Testis (tissue), 3 donors: ENCODE measurements around the gene IFNL3. TPM values are rescaled to one million over a fixed set of nuclear protein-coding genes. Genes with fewer than 3 reads are reported as not detected.

Experiments used
- DNase-seq: peaks from one replicate; pipeline ENCODE4 v3.0.0-alpha.2; 2019
- H3K27ac ChIP-seq, 2 donors: fragments of 200-600 bp; sonication (generic); one replicate each; pipeline ENCODE4 v1.5.1; 2019
- H3K27me3 ChIP-seq: fragments of 200-600 bp; sonication (generic); one replicate; pipeline ENCODE4 v1.5.1; 2019
- H3K36me3 ChIP-seq: fragments of 200-600 bp; sonication (generic); one replicate; pipeline ENCODE4 v1.5.1; 2017; ENCODE audit warnings: low read depth; ENCODE audit errors: missing control alignments
- H3K4me1 ChIP-seq: fragments of 200-600 bp; sonication (generic); one replicate; pipeline ENCODE4 v1.5.1; 2019
- H3K4me3 ChIP-seq, 2 donors: fragments of 200-600 bp; sonication (generic); one replicate each; pipeline ENCODE4 v1.5.1; 2017 to 2019
- H3K9me3 ChIP-seq: fragments of 200-600 bp; sonication (generic); one replicate; pipeline ENCODE4 v1.5.1; 2017
- POLR2A ChIP-seq: fragments of 450-650 bp; IDR thresholded peaks from one replicate; pipeline ENCODE4 v1.6.1; 2017; ENCODE audit warnings: antibody characterized with exemption, mild to moderate bottlenecking, moderate library complexity
- WGBS, 2 donors: methylation state at CpG; one replicate each; pipeline ENCODE4 v1.1.5; 2018; 5-methylcytosine and 5-hydroxymethylcytosine counted together
- intact Hi-C: fragments of 100-400 bp; cut with DNase I; formaldehyde crosslinking; loops from one replicate; pipeline ENCODE4 v1.15.1; 2023; ENCODE audit warnings: low total_unique reads
- polyA plus RNA-seq: library from polyadenylated mRNA; stranded (reverse); fragments of 350-450 nt; fragmentation: Illumina TruSeq; extraction: RNeasy Lipid Tissue Mini Kit (QIAGEN cat#74804); gene quantifications from one replicate; pipeline ENCODE4 v1.2.3, GENCODE V29; 2014; ENCODE audit warnings: low read depth, low replicate concordance; ENCODE audit not compliant: insufficient read depth
- total RNA-seq, 2 donors: library from RNA; depleted of rRNA; stranded (reverse); fragments of >200 nt; gene quantifications; one replicate each; pipeline ENCODE4 v1.2.3, GENCODE V29; 2016
- TF ChIP-seq, protein P1 (sequence below), 3 experiments: fragments of 450-650 bp in 2 of 3; fragments of 200-600 bp in 1 of 3; sonication (generic) in 1 of 3; IDR thresholded peaks; one replicate each; pipeline ENCODE4 v1.5.1; 2016 to 2019; ENCODE audit warnings: antibody characterized with exemption in 3 of 3, mild to moderate bottlenecking in 2 of 3, moderate library complexity in 1 of 3

The IFNL3 gene
- total and polyA plus RNA-seq, 3 donors from 2014 or later: not detected

GRCh38 chr19:39209196-39209595, 35.6 kb downstream of the IFNL3 start:
- intact Hi-C loops: no loop called here
- H3K27ac ChIP-seq: no peak overlapping the region
- H3K4me3 ChIP-seq: no peak overlapping the region
- TF ChIP-seq POLR2A: no peak
- TF ChIP-seq, protein P1, sequence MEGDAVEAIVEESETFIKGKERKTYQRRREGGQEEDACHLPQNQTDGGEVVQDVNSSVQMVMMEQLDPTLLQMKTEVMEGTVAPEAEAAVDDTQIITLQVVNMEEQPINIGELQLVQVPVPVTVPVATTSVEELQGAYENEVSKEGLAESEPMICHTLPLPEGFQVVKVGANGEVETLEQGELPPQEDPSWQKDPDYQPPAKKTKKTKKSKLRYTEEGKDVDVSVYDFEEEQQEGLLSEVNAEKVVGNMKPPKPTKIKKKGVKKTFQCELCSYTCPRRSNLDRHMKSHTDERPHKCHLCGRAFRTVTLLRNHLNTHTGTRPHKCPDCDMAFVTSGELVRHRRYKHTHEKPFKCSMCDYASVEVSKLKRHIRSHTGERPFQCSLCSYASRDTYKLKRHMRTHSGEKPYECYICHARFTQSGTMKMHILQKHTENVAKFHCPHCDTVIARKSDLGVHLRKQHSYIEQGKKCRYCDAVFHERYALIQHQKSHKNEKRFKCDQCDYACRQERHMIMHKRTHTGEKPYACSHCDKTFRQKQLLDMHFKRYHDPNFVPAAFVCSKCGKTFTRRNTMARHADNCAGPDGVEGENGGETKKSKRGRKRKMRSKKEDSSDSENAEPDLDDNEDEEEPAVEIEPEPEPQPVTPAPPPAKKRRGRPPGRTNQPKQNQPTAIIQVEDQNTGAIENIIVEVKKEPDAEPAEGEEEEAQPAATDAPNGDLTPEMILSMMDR (IDR thresholded peaks at IDR 0.05): no peak
- DNase-seq: no peak
- no peaks in the 10 kb centered on the region for H3K36me3 ChIP-seq
- 78 to 83% methylated on average over 7 of the region's 7 CpGs for WGBS, 2 donors
- no peaks in the 10 kb centered on the region for H3K4me1 ChIP-seq
- H3K9me3 ChIP-seq: no peaks in the 10 kb centered on the region
- no peaks in the 10 kb centered on the region for H3K27me3 ChIP-seq

DNA sequence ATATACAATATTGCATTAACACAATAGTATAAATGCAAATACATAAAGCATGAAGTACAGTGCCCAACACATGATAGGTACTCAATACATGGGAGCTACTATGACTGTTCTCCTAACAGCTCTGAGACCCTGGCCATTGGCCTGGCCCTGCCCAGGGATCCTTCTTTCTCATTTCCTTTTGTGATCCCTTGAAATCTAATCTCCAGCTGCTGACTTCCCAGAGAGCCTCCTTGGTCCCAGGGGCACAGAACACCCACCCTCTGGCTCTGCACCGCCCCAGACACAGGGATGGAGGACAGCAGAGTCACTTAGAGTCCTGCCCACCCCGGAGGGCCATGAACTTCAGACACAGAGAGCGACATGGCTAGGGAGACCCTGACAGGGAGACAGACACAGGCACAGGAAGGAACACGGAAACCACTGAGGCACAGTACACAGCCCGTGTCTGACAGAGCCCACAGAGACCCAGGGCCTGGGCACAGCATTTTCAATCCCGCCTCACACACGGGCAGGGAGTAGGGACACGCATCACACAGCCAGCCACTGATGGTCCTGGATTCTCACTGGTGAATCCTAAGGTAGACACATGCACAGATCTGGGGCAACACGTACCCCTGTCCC, 36.5 kb downstream of the IFNL3 start:
- 80 to 88% methylated on average over 7 to 9 of the region's 9 CpGs for WGBS, 2 donors
- Histone ChIP-seq H3K9me3 (no peaks in the 10 kb centered on the region), H3K4me1 (no peaks in the 10 kb centered on the region), H3K27me3 (no peaks in the 10 kb centered on the region), H3K27ac (no peak overlapping the region), H3K36me3 (no peaks in the 10 kb centered on the region), H3K4me3 (no peak overlapping the region)
- no peak for DNase-seq
- TF ChIP-seq POLR2A: no peak
- TF ChIP-seq, protein P1 (IDR thresholded peaks at IDR 0.05): no peak
- intact Hi-C loops: no loop called here

GRCh38 chr19:39207293-39207836, 37.4 kb downstream of the IFNL3 start:
- Histone ChIP-seq H3K4me1 (no peaks in the 10 kb centered on the region), H3K4me3 (no peak overlapping the region), H3K9me3 (no peaks in the 10 kb centered on the region), H3K27ac (no peak overlapping the region), H3K27me3 (no peaks in the 10 kb centered on the region), H3K36me3 (no peaks in the 10 kb centered on the region)
- DNase-seq: no peak
- TF ChIP-seq POLR2A: no peak
- TF ChIP-seq, protein P1 (IDR thresholded peaks at IDR 0.05): no peak
- intact Hi-C loops: no loop called here
- WGBS, 2 donors: 75 to 77% methylated on average over 6 of the region's 6 CpGs

DNA sequence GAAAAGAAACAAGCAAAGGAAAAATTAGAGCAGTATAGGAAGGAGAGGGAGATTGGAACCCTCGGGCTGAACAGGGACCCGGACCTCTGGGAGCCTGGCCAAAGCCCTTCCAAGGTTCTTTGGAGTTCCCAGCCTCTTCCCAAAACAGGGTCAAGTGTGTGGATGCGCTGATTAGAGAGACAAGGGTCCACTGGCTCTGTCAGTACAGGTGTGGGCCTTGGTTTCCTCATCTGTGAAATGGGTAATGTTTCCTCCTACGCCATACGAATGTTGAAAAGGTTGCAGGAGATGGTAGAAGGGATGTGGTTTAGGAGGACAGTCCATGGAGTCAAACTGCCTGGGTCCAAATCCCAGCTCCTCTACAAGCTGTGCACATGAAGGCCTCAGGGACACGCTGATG, 38.7 kb downstream of the IFNL3 start:
- H3K4me1 ChIP-seq: no peaks in the 10 kb centered on the region
- 70 to 77% methylated on average over 6 of the region's 6 CpGs for WGBS, 2 donors
- no peaks in the 10 kb centered on the region for H3K27me3 ChIP-seq
- no peak overlapping the region for H3K27ac ChIP-seq
- no peak for TF ChIP-seq POLR2A
- TF ChIP-seq, protein P1 (IDR thresholded peaks at IDR 0.05): no peak
- no peaks in the 10 kb centered on the region for H3K36me3 ChIP-seq
- no peaks in the 10 kb centered on the region for H3K9me3 ChIP-seq
- intact Hi-C loops: no loop called here
- no peak overlapping the region for H3K4me3 ChIP-seq
- no peak for DNase-seq

DNA sequence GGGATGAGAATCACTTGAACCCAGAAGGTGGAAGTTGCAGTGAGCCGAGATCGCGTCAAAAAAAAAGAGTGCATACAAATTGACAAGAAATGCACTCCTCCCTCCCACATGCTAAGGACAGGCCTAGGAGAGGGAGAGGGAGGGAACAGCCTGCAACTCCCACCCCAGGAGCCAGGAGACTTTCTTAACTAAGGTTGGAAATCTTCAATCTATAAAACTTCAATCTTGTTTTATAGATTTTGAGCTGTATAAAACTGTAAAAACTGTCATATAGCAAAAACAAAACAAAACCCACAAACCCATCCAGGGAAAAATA, 39.4 kb downstream of the IFNL3 start:
- no peaks in the 10 kb centered on the region for H3K36me3 ChIP-seq
- H3K4me3 ChIP-seq: no peak overlapping the region
- no peaks in the 10 kb centered on the region for H3K9me3 ChIP-seq
- H3K27ac ChIP-seq: no peak overlapping the region
- 40 to 48% methylated on average over 3 of the region's 3 CpGs for WGBS, 2 donors
- no peak for DNase-seq
- intact Hi-C loops: no loop called here
- H3K27me3 ChIP-seq: no peaks in the 10 kb centered on the region
- no peak for TF ChIP-seq POLR2A
- TF ChIP-seq, protein P1 (IDR thresholded peaks at IDR 0.05): no peak
- H3K4me1 ChIP-seq: no peaks in the 10 kb centered on the region
